Cerebellar nuclear complex (tissue), 1 donor: ENCODE measurements around the gene CUBN.

Experiments
- DNase-seq, 2 experiments: peaks; one replicate each; lab custom pipeline; 2025; lab: John Stamatoyannopoulos, UW

The CUBN gene

GRCh38 chr10:16787361-16787791, 342.2 kb downstream of the CUBN start:
- no peak for DNase-seq

GRCh38 chr10:16780338-16780880, 349.2 kb downstream of the CUBN start:
- no peak for DNase-seq

DNA sequence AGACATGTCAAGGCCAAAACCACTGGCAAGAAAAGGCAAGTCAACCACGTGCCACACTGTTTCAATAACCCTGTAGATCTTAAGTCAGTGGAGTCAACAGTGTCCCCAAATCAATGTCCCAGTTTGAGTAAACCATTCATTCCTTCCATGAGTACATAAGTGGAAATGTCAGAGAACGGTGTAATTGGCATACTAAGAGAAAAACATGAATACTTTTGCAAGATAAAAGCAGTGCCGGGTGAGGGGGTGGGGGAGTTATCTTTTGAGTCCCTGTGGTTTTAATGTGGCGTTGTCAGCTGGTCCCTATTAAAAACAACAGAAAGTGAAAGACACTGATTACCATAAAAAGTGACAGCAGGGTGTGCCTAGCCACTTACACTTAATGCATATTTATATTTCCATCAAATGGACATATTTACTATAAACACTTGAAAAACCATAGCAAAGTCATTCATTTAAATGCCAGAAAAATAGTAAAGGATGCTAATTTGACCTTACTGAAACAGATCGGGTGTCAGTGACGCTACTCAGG, 350.2 kb downstream of the CUBN start:
- DNase-seq, result no peak

GRCh38 chr10:16777473-16778370, 351.9 kb downstream of the CUBN start:
- peak in 1 of 2 experiments; percentile 68 for DNase-seq

GRCh38 chr10:16776896-16777295, 352.7 kb downstream of the CUBN start:
- DNase-seq, result no peak
